GM19238 (cell line): Measurements from ENCODE around the gene MAP1B.

Experiments
- DNase-seq: peaks from one replicate; pipeline ENCODE4 v3.0.0; 2011; ENCODE audit warnings: low spot score; ENCODE audit not compliant: insufficient read length

MAP1B gene

GRCh38 chr5:72133212-72133990, 26.1 kb downstream of the MAP1B start:
- DNase-seq = no peak

- no peak for DNase-seq
Observed at GRCh38 chr5:72134226-72134899, 27.1 kb downstream of the MAP1B start.

- peak; percentile 6 for DNase-seq
Observed at GRCh38 chr5:72137826-72138409, 30.6 kb downstream of the MAP1B start.

GRCh38 chr5:72138943-72139521, 31.8 kb downstream of the MAP1B start:
- no peak for DNase-seq

- no peak for DNase-seq
Observed at GRCh38 chr5:72140711-72141110, 33.4 kb downstream of the MAP1B start.

GRCh38 chr5:72141440-72142355, 34.4 kb downstream of the MAP1B start:
- no peak for DNase-seq

- no peak for DNase-seq
Observed at GRCh38 chr5:72144762-72145161, 37.5 kb downstream of the MAP1B start.

- DNase-seq = no peak
Observed at GRCh38 chr5:72145348-72145747, 38.1 kb downstream of the MAP1B start.

GRCh38 chr5:72146056-72146455, 38.8 kb downstream of the MAP1B start:
- DNase-seq = no peak

- no peak for DNase-seq
Observed at GRCh38 chr5:72147569-72147968, 40.3 kb downstream of the MAP1B start.

GRCh38 chr5:72149742-72150141, 42.5 kb downstream of the MAP1B start:
- DNase-seq = no peak

- no peak for DNase-seq
Observed at GRCh38 chr5:72151169-72151568, 43.9 kb downstream of the MAP1B start.

GRCh38 chr5:72151646-72152045, 44.4 kb downstream of the MAP1B start:
- DNase-seq = no peak

GRCh38 chr5:72152545-72152944, 45.3 kb downstream of the MAP1B start:
- DNase-seq = no peak

GRCh38 chr5:72153551-72153950, 46.3 kb downstream of the MAP1B start:
- no peak for DNase-seq

- no peak for DNase-seq
Observed at GRCh38 chr5:72154076-72154756, 46.9 kb downstream of the MAP1B start.

GRCh38 chr5:72156946-72157624, 49.8 kb downstream of the MAP1B start:
- no peak for DNase-seq

GRCh38 chr5:72157625-72157962, 50.3 kb downstream of the MAP1B start:
- DNase-seq = no peak

GRCh38 chr5:72159501-72159911, 52.2 kb downstream of the MAP1B start:
- no peak for DNase-seq

GRCh38 chr5:72160329-72160728, 53.1 kb downstream of the MAP1B start:
- no peak for DNase-seq
